GM18907 (cell line): Measurements from ENCODE around the gene ZDHHC13.
A peak's percentile ranks its signal among the peaks of the same experiment; 100 is the strongest.

Experiments used
- ATAC-seq: cut with Tn5 transposase; IDR thresholded peaks from one replicate; pipeline ENCODE4 v1.9.1; 2021; ENCODE audit warnings: mild to moderate bottlenecking, moderate library complexity; ENCODE audit not compliant: unreplicated experiment

ZDHHC13 gene

GRCh38 chr11:19116971-19117759 lies at the start of gene ZDHHC13:
Gene ZDHHC13, plus strand, starts transcription at chr11:19117168. Its CDS starts 82 bp downstream, at chr11:19117250.
- peak; percentile 100 for ATAC-seq

- ATAC-seq: peak; percentile 95
These were observed 45.7 kb upstream of the ZDHHC13 start for GRCh38 chr11:19071255-19071654.

GRCh38 chr11:19072464-19072863 lies 44.5 kb upstream of the ZDHHC13 start:
- ATAC-seq: no peak

GRCh38 chr11:19073454-19074415 lies 43.2 kb upstream of the ZDHHC13 start:
- no peak for ATAC-seq

GRCh38 chr11:19075636-19076035 lies 41.3 kb upstream of the ZDHHC13 start:
- no peak for ATAC-seq

- peak; percentile 79 for ATAC-seq
These were observed 40.0 kb upstream of the ZDHHC13 start for GRCh38 chr11:19076744-19077589.

- no peak for ATAC-seq
These were observed 39.0 kb upstream of the ZDHHC13 start for GRCh38 chr11:19077965-19078364.

- ATAC-seq: no peak
These were observed 37.1 kb upstream of the ZDHHC13 start for GRCh38 chr11:19079643-19080440.

GRCh38 chr11:19080579-19080993 lies 36.4 kb upstream of the ZDHHC13 start:
- no peak for ATAC-seq

- no peak for ATAC-seq
These were observed 33.8 kb upstream of the ZDHHC13 start for GRCh38 chr11:19083166-19083565.

- no peak for ATAC-seq
These were observed 32.2 kb upstream of the ZDHHC13 start for GRCh38 chr11:19084661-19085315.

GRCh38 chr11:19087658-19088057 lies 29.3 kb upstream of the ZDHHC13 start:
- ATAC-seq: no peak

- no peak for ATAC-seq
These were observed 28.2 kb upstream of the ZDHHC13 start for GRCh38 chr11:19088791-19089190.

- no peak for ATAC-seq
These were observed 27.5 kb upstream of the ZDHHC13 start for GRCh38 chr11:19089421-19089820.

- ATAC-seq: no peak
These were observed 25.6 kb upstream of the ZDHHC13 start for GRCh38 chr11:19091366-19091765.

- no peak for ATAC-seq
These were observed 24.6 kb upstream of the ZDHHC13 start for GRCh38 chr11:19092342-19092741.

GRCh38 chr11:19092850-19093249 lies 24.1 kb upstream of the ZDHHC13 start:
- no peak for ATAC-seq

GRCh38 chr11:19093976-19094375 lies 23.0 kb upstream of the ZDHHC13 start:
- no peak for ATAC-seq

- ATAC-seq: no peak
These were observed 22.1 kb upstream of the ZDHHC13 start for GRCh38 chr11:19094859-19095258.
